ENCODE measurements around the gene TMEM175.

The TMEM175 gene

GRCh38 chr4:958314-958665, 26.0 kb downstream of the TMEM175 start:
- no peak for DNase-seq (ENCODE audit: low read depth in 1 of 2, low spot score in 1 of 2)

- no peak for DNase-seq (ENCODE audit: low read depth in 1 of 2, low spot score in 1 of 2)
Observed at GRCh38 chr4:958696-959337, 26.6 kb downstream of the TMEM175 start.

DNA sequence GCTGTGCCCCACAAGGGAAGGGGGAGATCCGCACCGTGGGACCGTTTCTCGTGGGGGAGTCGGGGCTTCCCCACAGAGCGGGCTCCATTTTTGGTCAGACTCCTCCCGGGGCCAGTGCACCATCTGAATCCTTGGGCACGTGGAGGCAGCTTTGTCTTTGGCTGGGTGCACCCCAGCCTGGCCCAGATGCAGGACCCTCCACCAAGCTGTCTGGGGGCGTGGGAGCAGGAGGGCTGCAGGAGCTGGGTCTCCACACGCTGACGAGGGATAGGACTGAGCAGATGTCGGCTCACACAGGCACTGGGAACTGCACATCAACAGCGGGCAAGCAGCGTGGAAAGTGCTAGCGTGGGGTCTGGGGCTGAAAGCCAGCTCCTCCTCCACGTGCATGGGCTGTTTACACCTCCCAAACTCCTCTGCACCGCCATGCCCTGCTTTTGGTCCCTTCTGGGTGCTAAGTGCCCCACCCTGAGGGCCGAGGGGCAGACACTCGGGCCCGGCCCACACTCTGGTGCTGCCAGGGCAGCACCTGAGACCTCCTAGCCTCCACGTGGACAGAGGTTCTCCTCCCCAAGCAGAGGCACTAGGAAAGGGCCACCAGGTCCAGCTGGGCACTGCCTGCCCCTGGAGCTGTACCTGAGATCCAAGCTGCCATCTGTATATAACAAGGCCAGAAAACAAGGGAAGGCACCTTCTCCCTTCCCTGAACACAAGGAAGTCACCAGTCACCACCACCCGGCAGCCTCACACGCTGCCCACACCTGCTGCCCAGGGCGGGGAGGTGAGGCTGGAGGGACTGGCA, 27.3 kb downstream of the TMEM175 start:
- DNase-seq (ENCODE audit: low read depth in 1 of 2, low spot score in 1 of 2): no peak

DNA sequence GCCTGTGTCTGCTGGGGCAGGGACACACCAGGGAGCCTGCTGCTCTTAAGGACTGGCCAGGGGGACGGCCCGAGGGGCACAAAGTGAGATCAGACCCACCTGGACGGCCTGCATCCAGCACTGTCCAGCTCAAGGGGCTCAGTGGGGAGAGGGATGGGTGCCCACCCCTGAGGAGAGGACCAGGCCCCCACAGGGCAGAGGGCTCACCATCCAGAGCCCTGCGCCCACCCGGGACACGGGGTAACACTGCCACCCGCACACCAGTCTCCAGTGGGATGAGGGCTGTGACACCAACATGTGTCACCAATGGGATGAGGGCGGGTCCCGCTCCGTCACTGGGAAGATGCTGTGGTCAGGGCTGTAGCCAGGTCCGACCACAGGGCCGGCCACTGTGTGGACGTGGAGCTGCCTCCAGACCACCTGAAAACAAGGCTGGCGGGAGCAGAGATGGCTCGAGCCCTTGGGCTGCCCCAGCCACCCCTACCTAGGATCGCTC, 27.9 kb downstream of the TMEM175 start:
- no peak for DNase-seq (ENCODE audit: low read depth in 1 of 2, low spot score in 1 of 2)

DNA sequence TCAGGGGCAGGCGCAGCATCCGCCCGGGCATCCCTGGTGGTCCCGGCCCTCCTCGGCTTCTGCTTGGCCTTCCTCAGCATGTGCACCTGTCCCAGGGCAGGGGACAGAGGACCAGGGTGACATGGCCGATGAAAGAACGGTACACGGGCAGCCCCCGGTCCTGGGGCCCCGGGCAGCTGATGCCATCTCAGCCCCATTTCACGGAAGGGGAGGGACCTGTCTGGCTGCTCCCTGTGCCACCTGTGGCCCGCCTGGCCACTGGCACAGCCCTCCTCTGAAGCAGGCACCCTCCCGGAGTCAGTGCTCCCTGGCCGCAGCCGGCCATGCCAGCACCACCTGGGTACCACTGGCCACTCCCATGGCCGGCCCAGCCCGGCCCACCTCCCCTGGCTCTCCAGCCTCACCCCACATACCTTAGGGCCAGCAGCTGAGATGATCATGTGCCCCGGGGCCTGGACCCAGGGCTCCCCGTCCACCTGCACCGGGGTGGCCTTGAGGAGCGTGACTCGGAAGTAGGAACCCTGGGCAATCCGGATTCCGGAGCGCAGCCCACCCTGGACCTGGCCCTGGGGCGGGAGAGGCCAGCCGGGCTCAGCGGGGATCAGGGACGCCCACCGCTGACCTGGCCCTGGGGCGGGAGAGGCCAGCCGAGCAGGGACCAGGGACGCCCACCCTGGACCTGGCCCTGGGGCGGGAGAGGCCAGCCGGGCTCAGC, 28.5 kb downstream of the TMEM175 start:
- no peak for DNase-seq (ENCODE audit: low read depth in 1 of 2, low spot score in 1 of 2)

GRCh38 chr4:961351-962230, 29.3 kb downstream of the TMEM175 start:
- DNase-seq (ENCODE audit: low read depth in 1 of 2, low spot score in 1 of 2): no peak

DNA sequence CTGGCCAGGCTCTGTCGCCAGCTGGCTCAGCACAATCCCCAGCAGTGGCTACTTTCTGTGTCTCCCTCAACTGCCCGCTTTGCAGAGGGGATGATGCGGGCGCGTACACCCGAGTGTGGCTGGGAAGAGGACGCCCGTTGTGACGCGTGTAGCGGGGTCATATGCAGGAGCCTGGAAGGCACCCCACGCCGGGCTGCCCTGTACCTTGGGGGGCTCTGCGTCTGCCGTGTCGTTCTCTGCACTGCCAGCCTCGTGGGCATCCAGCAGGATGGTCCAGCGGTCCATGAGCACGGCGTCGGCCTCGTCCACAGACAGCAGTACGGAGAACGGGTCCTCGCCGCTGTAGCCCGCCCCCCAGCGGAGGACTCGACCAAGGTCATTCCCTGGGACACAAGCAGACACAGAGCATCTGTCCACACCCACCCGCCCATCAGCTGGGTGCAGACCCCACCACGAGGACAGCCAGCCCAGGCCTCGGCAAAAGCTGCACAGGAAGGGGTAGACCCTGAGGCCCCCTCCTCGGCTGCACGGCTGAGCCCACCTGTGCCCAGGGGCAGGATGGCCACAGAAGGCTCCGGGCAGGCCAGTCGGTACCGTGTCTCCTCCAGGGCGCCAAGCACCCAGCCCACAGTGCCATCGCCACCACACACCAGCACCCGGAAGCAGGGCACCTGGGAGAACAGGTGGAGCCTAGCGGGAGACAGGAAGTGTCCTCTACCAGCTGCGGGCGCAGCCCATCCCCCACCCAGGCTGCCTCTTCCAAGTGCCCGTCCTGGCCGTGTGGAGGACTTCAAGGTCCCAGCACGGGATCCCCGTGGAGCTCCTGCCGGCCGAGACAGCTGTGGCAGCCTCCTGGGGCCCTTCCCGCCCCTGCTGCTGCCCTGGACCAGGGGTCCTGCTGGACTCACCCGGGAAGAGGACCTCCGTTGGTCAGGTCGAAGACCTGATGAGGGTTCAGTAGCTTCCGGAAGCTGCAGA, 30.3 kb downstream of the TMEM175 start:
- DNase-seq (ENCODE audit: low read depth in 1 of 2, low spot score in 1 of 2): no peak

- no peak for DNase-seq (ENCODE audit: low read depth in 1 of 2, low spot score in 1 of 2)
Observed at GRCh38 chr4:963276-964225, 31.3 kb downstream of the TMEM175 start.

DNA sequence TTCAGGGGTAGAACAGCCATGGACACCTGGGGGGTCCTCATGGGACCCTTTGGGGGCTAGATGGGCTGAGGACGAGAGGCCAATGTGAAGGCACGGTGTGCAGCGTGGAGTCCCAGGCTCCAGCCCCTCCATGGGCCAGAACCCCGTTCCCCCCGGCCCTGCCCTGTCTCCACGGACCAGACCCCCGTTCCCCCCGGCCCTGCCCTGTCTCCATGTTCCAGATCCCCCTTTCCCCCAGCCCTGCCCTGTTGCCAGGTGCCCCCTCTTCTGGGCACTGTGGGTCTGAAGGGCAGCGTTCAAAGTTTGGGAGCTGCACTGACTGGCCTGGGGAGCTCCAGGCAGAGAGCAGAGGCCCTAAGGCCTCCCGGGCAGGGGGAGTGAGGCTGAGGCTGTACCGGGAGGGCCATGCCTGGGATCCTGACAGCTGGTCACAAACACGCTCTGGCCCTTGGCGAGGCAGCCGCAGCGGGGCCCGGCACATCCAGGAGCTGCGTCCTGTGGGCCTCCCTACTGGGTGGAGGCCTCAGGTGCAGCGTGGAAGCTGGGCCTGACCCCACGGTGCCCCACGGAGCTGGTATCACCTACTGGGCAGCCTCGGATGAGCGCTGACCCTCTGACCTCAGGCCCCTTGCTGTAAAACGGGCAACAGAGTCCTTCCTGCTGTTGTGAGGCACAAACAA, 32.2 kb downstream of the TMEM175 start:
- DNase-seq (ENCODE audit: low read depth in 1 of 2, low spot score in 1 of 2): no peak

DNA sequence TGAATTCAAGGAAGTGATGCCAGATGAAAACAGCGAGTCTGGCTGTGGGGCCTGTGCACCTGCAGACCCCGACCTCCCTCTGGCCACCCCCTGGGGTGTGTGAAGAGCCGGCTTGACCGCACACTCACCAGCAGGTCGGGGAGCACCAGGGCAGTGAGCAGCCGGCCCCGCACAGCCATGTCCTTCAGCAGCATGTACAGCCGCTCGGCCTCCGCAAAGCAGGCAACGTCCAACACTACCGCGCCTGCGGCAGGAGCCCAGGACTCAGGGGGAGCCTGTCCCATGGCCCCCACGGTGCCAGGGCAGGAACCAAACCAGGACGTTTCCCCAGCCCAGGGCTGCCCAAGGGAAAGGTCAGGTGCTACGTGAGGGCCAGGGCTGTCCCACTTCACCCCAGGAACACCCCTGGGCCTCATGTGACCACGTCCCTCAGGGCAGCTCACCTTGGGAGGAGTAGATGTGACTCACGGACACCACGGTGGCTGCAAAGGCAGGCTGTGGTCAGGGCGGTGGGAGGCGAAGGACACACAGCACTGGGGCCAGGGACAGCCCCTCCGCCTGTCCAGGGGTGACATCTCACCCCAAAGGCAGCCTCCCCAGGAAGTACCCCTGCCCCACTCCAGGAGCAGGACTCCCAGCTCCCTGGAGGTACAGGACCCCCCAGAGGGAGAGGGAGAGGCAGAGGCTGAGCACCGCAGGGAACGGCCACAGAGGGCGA, 32.9 kb downstream of the TMEM175 start:
- no peak for DNase-seq (ENCODE audit: low read depth in 1 of 2, low spot score in 1 of 2)

GRCh38 chr4:965766-966134, 33.5 kb downstream of the TMEM175 start:
- no peak for DNase-seq (ENCODE audit: low read depth in 1 of 2, low spot score in 1 of 2)

- no peak for DNase-seq (ENCODE audit: low read depth in 1 of 2, low spot score in 1 of 2)
Observed at GRCh38 chr4:966266-967112, 34.2 kb downstream of the TMEM175 start.

DNA sequence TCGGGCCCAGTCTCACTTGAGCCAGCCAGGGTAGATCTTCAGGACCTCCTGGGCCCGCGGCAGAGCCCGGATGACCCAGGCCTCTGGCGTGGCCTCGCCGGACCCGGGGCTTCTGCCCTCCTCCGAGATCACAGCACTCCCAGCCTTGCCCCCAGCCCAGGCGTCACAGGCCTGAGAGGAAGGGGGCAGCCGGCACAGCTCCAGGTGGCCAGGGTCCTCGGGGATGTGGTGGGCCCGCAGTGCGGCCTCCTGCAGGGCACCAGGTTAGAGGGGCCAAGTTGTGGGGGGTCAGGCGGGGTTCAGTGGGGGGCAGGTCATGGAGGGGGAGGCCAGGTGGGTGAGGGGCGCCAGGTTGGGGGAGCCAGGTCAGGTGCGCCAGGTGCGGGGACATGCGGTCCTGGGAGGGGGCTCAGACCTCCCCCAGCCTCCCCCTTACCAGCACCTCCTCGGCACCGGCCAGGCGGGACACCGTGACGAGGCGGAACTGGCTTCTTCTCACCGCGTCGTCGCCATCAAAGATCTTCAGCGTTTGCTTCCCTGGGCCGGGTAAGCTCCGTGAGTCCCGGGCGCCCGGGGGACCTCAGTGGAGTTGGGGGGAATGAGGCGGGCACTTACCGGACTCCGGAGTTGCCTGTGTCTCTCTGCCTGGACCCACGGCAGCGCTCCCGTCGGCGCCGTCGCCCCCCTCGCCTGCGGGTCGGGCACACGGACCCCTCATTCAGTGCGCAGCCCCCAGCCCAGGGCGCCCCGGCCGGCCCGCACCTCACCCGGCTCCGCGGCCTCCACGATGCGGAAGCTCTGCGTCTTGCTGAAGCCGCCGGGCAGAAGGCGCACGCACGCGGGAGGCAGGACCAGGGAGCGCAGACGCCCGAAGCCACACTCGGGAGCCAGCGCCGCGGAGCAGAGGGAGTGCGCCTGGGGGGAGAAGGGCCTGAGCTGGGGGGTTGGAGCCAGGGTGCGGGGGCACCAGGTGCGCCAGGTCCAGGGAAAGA, 35.1 kb downstream of the TMEM175 start:
- DNase-seq (ENCODE audit: low read depth in 1 of 2, low spot score in 1 of 2): no peak

GRCh38 chr4:968221-968620, 36.0 kb downstream of the TMEM175 start:
- no peak for DNase-seq (ENCODE audit: low read depth in 1 of 2, low spot score in 1 of 2)

GRCh38 chr4:968621-969394, 36.5 kb downstream of the TMEM175 start:
- DNase-seq (ENCODE audit: low read depth in 1 of 2, low spot score in 1 of 2): no peak
